NCI-H524 treated with DMSO at 0.1 percent for 48 hours (cell line): Measurements from ENCODE around the gene CCDC149.

Experiments
- DNase-seq: peaks from one replicate; lab custom pipeline; 2025; lab: John Stamatoyannopoulos, UW

Gene CCDC149

DNA sequence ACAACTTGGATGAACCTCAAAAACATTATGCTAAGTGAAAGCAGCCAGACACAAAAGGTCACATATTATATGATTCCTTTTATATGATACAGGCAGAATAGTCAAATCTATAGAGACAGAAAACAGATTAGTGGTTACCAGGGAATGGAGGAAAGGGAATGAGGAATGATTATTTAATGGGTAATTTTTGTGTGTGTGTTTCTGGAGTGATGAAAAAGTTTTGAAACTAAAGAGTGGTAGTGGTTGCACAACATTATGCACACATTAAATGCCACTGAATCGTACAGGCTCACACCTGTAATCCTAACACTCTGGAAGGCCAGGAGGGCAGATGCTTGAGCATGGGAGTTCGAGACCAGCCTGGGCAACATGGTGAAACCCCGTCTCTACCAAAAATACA lies 137.1 kb downstream of the CCDC149 start:
- no peak for DNase-seq

DNA sequence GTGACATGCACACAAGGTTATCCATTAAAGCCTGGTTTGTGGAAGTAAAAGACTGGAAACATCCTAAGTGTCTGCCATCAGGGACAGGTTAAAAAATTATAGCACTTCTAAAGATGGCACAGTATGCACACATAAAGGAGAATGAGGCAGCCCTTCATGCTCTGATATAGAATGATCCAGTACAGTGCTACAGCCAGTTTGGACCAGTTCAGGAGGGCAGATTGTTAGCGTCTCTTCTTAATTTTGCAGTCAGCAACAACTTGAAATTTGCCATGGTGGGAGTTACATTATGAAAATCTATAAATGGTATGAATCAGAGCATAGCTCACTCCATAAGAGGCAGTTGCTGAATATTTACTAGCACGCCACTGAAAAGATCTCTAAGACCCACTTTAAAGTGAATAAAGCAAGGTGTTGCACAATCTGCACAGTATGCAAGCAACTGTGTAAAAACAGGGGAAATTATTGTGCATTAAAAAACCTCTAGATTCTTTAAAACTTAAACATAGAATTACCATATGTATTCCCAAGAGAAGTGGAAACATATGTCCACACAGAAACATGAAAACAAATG lies 137.7 kb downstream of the CCDC149 start:
- DNase-seq = no peak

DNA sequence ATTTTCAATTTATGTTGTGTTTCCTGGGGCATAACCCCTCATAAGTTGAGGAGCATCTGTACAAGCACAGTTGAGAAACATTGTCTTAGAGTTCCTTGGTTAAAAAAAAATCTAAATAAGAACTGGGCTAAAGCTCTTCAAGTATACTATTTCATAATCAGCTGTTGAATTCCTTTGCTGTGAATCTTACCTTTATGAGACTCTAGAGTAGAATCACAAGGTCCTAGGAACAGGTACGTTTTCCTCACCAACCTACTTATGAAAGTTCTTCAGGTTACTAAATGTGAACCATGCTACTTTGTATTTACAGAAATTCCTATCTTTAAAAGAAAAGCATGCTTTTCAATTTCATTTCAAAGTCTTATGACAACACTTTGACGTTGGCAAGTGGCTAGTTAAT lies 138.4 kb downstream of the CCDC149 start:
- DNase-seq = no peak

DNA sequence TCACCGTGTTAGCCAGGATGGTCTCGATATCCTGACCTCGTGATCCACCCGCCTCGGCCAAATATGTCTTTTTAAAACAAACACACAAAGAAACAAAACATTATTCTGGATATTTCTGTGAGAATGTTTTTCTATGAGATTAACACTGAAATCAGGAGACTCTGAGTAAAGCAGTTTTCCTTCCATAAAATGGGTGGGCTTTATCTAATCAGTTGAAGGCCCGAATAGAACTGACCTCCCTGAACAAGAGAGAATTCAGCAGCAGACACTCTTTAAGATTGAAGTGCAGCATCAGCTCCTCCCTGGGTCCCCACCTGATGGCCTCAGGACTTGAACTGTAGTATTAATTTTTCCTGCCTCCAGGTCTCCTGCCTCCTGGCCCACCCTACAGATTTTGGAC lies 139.9 kb downstream of the CCDC149 start:
- no peak for DNase-seq

DNA sequence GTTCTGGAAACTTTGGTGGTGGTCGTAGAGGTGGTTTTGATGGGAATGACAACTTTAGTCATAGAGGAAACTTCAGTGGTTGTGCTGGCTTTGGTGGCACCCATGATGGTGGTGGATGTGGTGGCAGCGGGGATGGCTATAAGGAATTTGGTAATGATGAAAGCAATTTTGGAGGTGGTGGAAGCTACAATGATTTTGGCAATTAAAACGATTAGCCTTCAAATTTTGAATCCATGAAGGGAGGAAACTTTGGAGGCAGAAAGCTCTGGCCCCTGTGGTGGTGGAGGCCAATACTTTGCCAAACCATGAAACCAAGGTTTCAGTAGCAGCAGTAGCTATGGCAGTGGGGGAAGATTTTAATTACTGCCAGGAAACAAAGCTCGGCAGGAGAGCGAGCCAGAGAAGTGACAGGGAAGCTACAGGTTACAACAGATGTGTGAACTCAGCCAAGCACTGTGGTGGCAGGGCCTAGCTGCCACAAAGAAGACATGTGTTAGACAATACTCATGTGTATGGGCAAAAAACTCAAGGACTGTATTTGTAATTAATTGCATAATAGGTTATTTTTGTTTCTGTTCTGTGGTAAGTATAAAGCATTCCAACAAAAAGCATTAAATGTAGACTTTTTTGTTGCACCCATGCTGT lies 140.7 kb downstream of the CCDC149 start:
- DNase-seq = no peak

DNA sequence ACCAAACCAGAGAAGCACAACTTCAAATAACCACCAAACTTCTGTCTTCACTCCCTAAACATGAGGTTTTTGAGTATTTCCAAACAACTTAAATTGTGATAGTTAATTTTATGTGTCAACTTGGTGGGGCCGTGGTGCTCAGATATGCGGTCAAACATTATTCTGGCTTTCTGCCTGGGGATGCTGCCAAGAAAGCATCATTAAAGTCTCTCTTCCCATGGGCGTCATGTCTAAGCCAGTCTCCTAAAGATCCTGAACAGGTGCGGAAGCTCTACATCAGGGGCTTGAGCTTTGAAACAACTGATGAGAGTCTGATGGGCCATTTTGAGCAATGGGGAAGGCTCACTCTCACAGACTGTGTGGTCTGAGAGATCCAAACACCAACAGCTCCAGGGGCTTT lies 141.6 kb downstream of the CCDC149 start:
- DNase-seq = no peak

DNA sequence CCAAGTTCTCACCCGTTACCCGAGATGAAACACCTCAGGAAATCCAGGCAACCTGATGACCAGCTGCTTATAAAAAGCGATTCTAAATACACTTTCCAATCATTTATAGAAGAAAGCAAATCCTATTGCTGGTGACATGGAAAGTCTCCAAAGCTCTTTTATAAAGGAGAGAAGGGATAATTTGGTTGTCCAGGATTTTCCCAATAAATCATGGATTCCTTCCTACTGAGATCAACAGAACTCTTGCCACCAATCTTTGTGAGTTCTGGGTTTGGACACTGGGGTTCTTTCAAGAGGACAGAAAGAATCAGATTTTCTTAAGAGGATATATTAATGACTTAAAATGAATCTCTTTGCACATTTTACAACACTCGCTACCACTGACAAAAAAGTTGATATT lies 142.2 kb downstream of the CCDC149 start:
- DNase-seq = no peak

DNA sequence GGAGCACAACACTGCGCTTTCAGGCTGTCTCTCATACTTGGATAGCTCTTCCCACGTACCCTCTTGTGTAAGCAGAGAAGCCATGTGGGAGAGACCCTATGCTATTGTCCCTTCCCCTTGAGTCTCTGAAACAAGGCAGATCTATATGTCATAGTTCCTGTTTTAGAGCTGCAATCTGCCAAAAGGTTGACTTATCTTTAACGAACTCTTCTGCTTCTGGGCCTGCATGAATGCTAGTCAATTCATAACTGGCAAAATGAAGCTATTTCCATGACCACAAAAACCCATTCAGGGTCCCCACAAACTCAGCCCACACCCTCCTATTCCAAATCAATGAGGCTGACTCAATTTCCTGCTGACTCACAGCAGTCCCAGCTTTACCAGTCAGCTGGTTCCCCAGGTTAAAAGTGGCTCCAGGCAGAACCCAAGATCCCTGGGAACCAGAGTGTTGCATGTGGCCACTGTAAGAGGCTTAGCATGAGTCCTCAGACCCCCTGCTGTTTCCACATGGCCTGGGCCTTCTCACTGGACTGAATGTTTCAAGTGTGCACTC lies 142.7 kb downstream of the CCDC149 start:
- peak; percentile 41 for DNase-seq

DNA sequence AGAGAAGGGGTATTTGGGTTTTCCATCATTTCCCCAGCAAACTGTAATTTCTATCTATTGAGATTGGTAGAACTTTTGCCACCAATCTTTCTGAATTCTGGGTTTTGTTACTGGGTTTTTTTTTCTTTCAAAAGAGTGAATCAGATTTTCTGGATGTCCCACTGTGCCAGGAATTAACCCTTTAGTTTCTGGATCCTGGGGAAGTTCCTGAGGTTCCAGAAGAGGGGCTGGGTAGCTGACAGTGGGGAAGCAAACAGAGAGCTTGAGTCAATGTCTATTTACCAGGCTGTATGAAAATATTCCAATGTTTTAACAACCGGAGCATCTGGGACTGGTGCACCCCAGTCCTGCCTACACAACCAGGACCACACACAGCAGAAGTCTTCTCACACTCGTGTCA lies 143.3 kb downstream of the CCDC149 start:
- DNase-seq = no peak

DNA sequence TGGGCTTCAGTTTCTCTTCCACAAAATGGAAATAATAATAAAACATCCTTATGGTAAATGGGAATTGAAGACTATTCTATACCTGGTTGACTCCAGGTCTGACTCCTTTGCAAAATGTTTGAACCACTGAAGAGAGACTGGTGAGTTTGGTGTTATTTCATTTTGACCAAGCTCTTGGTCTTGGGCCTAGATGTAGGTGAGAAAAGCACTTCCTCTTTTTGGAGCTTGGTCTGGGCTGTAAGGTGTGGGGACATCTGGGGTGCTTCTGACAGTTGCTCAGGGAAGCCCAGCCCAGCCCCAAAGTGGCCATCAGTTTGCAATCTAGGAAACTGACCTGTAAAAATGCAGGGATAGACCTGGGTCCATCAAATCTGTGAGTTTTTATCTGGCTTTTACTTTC lies 144.2 kb downstream of the CCDC149 start:
- no peak for DNase-seq

DNA sequence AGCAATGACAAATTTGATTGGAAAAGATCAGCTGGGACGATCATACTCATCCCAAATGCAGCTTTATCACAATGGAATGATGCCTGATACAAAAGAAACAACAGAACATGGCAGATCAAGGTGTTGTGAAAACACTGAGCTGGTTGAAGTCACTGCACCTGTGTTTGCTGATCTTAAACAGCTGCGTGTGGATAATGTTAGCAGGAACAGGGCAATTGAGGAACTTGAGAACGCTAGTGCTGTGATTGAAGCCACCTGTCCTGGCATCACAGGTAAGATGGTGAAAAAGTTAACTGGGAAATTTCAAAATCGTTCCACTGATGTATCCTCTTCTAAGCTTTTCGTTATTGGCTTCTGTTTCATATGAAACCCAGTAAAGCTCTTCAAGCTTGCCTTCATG lies 144.8 kb downstream of the CCDC149 start:
- no peak for DNase-seq

DNA sequence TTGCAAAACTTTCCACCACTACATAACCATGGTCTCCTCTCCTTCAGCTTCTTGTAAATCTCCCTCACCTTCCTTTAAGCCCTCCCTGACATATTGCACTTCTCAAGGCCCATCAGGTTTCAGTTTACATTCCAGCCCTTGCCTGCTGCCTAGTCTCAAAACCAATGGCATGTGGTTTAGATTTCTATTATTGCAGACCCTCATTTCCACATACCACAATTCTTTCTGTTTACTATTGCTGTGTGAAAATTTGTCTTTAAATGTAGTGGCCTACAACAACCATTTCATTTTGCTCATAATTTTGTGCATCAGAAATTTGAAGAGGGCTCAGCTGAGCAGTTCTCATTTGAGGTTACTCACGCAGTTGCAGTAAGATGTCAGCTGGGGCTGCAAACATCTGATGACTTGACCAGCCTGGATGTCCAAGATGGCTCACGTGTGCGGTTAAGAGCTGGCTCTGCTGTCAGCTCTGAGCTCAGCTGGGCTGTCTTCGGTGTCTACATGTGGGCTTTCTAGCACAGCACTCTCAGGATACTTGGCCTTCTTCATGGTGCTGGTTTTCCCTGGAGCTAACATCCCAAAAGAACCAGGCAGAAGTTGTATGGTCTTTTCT lies 147.4 kb downstream of the CCDC149 start:
- no peak for DNase-seq

DNA sequence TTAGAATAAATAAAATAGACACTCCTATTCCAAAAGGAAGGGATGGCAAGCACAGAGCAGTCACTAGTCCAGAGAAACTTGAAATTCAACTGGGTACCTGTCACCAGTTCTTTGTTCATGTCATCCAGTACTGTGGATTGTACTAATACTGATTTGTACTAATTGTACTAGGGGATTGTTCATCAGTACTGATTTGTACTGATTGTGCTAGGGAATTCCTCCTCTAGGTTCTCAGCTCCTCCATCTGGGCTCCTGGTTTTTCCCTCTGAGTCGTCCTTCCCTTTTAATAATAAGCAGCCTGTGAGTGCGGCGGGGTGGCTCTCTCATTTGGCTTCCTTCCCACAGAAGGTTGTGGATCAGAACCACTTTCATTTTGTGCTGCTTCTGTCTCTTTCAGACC lies 148.5 kb downstream of the CCDC149 start:
- no peak for DNase-seq

DNA sequence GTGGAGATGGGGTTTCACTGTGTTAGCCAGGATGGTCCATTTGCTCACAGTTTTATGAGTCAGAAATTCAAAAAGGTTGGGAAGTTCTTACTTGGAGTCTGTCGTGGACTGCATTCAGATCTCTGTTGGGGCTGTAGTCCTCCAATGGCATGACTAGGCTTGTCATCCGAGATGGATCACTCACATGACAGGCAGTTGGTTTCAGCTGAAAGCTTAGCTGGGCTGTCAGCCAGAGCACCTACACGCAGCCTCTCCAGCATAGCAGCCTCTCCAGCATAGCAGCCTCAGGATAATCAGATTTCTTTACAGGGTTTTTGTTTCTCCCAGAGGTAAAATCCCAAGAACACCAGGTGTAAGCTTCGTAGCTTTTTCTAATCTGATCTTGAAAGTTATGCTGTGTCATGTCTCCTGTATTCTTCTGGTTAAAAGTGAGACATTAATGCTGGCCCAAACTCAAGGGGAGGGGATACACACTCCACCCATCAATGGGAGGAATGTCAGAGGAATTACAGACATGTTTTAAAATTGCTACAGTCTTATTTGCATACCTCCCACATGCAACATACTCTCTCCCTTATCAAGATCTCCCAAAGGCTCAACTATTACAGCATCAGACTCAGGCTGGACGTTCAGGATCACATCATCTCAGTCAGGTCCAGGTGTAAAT lies 149.1 kb downstream of the CCDC149 start:
- DNase-seq = peak; percentile 23
